NCI-H526 treated with DMSO at 0.1 percent for 48 hours (cell line): ENCODE results near the gene FAM118A.

Source experiments
- DNase-seq: peaks from one replicate; lab custom pipeline; 2025; lab: John Stamatoyannopoulos, UW

Gene FAM118A

DNA sequence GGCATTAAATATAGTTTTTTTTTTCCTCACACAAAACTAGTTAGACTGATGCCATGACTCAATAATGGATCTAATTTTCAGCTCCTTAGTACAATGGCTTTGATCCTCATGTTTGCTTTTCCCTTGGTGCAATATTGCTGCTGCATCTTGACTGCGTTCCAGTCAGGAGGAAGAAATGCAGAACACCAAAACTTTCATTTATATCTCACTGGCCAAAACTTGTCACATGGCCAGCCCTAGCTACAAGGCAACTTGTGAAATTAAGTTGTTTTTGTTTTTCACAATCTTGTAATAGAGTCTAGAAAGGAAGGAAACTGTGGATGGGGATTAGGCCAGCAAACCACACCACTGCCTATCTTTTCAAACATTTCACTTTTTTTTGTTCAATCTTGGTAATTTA, 67.0 kb downstream of the FAM118A start:
- no peak for DNase-seq

DNA sequence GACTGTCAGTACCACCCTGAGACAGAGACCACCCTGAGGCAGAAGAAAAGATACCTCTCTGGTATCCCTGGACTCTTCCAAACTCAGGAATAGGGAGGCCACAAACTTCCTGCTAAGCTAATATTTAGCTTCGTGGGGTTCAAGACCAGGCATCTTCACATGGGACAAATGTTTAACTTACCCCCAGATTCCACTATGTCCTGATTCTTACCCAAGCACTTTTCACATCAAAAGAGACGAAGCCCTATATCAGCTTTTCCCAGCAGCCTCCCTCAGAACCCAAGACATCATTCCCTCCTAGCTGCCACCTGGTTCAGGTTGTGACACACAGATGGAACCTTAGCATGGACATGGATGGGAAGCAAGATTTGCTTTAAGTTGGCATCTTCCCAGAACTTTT, 71.6 kb downstream of the FAM118A start:
- DNase-seq = no peak

DNA sequence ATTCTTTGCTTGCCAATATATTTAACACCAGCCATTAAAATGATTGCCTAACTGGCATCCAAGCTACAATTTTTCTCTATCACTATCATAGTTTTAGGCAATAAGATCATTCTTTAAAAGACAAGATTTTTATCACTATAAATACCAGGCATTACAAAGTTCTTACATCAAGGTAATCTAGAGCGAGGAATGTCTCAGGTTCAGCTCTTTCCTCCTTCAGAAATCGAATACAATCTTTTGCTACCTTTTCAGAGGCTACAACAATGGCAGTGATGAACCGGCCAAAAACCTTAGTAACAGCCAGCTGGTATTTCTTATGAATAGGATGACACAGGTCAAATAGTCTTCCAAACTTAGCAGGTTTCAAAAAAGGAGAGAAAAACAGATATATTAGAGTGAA, 79.8 kb downstream of the FAM118A start:
- no peak for DNase-seq
